ENCODE data around the gene HOXA4. TPM values are rescaled to one million over a fixed set of nuclear protein-coding genes. Genes with fewer than 3 reads are reported as not detected.

The HOXA4 gene
- total and polyA plus RNA-seq, 2 experiments from 2014 or later, result not detected

DNA sequence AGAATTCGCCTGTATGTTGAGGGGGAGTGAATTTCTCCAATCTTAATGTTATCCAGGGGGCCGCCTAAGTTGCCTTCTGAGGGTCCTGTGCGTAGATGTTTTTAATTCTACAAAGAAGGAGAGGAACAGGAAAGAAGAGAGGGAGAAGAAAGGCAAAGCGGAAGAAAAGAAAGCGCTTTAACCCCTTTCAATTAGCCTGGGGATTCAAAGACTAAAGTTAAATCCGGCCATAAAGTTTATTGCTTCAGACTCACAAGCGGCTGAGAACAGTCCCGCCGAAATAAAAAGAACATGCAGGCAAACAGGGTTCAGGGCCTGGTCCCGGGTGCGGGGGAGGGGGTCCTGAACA, 8.4 kb upstream of the HOXA4 start:
- DNase-seq (ENCODE audit: low spot score) (peak; percentile 24), ATAC-seq (no peak)
- Histone ChIP-seq H3K27me3 (ENCODE audit: insufficient read depth) (peaks cover 100% of the 10 kb centered on the region), H3K4me3 (peak overlapping the region; percentile 51), H3K36me3 (ENCODE audit: insufficient read depth) (no peaks in the 10 kb centered on the region), H3K9me2 (ENCODE audit: insufficient read depth) (no peaks in the 10 kb centered on the region), H3K27ac (ENCODE audit: low read depth) (no peak overlapping the region), H3K79me2 (replicated peaks; ENCODE audit: insufficient read depth) (no peaks in the 10 kb centered on the region), H3F3A (replicated peaks; ENCODE audit: low read depth) (peaks cover 49% of the 10 kb centered on the region), H4K20me1 (replicated peaks; ENCODE audit: insufficient read depth) (peaks cover 50% of the 10 kb centered on the region), H2AFZ (no peak overlapping the region), H3K4me1 (ENCODE audit: insufficient read depth) (peaks cover 31% of the 10 kb centered on the region), H3K4me2 (peak overlapping the region; percentile 77)
- Mint-ChIP-seq H3K9me3 (peaks cover 8% of the 10 kb centered on the region; the same call in 2 of the 3 replicates), H3K4me3 (peak overlapping the region; percentile 18; the same call in 1 of the 3 replicates), H3K27me3 (ENCODE audit: insufficient read depth, low read depth, poor library complexity) (peaks cover 100% of the 10 kb centered on the region), H3K27ac (no peak overlapping the region), H3K36me3 (ENCODE audit: low read depth) (no peaks in the 10 kb centered on the region; the same call in 2 of the 3 replicates), H3K4me1 (peaks cover 21% of the 10 kb centered on the region)
- TF ChIP-seq POLR2AphosphoS5 (IDR thresholded peaks at IDR 0.05; ENCODE audit: low read depth) (no peak), EZH2 (IDR thresholded peaks at IDR 0.05; ENCODE audit: low read depth, unreplicated experiment) (peak; percentile 95)

DNA sequence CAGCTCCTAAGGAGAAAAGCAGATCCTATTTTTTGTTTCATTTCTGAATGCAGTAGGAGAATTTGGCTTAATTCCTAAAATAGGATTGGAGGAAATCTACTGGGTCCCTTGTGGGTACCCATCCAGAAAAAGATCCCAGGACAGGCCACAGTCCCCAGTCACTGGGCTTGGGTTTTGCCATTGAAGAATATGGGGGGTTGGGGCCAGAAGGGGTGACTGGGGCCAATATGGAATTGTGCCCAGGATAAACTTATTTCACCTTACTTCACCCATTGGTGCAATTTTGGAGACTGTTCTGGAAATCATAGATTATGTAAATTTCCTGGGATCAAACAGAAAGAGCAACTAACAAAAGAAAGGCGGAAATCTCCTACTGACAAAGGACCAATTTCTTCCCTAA, 7.9 kb upstream of the HOXA4 start:
- H3K4me2 ChIP-seq, result no peak overlapping the region
- TF ChIP-seq, protein P1, sequence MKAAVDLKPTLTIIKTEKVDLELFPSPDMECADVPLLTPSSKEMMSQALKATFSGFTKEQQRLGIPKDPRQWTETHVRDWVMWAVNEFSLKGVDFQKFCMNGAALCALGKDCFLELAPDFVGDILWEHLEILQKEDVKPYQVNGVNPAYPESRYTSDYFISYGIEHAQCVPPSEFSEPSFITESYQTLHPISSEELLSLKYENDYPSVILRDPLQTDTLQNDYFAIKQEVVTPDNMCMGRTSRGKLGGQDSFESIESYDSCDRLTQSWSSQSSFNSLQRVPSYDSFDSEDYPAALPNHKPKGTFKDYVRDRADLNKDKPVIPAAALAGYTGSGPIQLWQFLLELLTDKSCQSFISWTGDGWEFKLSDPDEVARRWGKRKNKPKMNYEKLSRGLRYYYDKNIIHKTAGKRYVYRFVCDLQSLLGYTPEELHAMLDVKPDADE (IDR thresholded peaks at IDR 0.05), result no peak
- TF ChIP-seq EZH2 (IDR thresholded peaks at IDR 0.05; ENCODE audit: low read depth, unreplicated experiment), result no peak
- no peak for TF ChIP-seq EZH2phosphoT487 (IDR thresholded peaks at IDR 0.05; ENCODE audit: unreplicated experiment)
- no peak for TF ChIP-seq CREB1 (CRISPR knock-in tag; IDR thresholded peaks at IDR 0.05; ENCODE audit: low read depth)
- no peak for TF ChIP-seq JUNB (IDR thresholded peaks at IDR 0.05; ENCODE audit: unreplicated experiment)
- TF ChIP-seq, protein P2, sequence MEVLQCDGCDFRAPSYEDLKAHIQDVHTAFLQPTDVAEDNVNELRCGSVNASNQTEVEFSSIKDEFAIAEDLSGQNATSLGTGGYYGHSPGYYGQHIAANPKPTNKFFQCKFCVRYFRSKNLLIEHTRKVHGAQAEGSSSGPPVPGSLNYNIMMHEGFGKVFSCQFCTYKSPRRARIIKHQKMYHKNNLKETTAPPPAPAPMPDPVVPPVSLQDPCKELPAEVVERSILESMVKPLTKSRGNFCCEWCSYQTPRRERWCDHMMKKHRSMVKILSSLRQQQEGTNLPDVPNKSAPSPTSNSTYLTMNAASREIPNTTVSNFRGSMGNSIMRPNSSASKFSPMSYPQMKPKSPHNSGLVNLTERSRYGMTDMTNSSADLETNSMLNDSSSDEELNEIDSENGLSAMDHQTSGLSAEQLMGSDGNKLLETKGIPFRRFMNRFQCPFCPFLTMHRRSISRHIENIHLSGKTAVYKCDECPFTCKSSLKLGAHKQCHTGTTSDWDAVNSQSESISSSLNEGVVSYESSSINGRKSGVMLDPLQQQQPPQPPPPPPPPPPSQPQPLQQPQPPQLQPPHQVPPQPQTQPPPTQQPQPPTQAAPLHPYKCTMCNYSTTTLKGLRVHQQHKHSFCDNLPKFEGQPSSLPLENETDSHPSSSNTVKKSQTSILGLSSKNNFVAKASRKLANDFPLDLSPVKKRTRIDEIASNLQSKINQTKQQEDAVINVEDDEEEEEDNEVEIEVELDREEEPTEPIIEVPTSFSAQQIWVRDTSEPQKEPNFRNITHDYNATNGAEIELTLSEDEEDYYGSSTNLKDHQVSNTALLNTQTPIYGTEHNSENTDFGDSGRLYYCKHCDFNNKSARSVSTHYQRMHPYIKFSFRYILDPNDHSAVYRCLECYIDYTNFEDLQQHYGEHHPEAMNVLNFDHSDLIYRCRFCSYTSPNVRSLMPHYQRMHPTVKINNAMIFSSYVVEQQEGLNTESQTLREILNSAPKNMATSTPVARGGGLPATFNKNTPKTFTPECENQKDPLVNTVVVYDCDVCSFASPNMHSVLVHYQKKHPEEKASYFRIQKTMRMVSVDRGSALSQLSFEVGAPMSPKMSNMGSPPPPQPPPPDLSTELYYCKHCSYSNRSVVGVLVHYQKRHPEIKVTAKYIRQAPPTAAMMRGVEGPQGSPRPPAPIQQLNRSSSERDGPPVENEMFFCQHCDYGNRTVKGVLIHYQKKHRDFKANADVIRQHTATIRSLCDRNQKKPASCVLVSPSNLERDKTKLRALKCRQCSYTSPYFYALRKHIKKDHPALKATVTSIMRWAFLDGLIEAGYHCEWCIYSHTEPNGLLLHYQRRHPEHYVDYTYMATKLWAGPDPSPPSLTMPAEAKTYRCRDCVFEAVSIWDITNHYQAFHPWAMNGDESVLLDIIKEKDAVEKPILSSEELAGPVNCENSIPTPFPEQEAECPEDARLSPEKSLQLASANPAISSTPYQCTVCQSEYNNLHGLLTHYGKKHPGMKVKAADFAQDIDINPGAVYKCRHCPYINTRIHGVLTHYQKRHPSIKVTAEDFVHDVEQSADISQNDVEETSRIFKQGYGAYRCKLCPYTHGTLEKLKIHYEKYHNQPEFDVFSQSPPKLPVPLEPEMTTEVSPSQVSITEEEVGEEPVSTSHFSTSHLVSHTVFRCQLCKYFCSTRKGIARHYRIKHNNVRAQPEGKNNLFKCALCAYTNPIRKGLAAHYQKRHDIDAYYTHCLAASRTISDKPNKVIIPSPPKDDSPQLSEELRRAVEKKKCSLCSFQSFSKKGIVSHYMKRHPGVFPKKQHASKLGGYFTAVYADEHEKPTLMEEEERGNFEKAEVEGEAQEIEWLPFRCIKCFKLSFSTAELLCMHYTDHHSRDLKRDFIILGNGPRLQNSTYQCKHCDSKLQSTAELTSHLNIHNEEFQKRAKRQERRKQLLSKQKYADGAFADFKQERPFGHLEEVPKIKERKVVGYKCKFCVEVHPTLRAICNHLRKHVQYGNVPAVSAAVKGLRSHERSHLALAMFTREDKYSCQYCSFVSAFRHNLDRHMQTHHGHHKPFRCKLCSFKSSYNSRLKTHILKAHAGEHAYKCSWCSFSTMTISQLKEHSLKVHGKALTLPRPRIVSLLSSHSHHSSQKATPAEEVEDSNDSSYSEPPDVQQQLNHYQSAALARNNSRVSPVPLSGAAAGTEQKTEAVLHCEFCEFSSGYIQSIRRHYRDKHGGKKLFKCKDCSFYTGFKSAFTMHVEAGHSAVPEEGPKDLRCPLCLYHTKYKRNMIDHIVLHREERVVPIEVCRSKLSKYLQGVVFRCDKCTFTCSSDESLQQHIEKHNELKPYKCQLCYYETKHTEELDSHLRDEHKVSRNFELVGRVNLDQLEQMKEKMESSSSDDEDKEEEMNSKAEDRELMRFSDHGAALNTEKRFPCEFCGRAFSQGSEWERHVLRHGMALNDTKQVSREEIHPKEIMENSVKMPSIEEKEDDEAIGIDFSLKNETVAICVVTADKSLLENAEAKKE (CRISPR knock-in tag; IDR thresholded peaks at IDR 0.05), result no peak
- no peak for TF ChIP-seq POLR2AphosphoS5 (IDR thresholded peaks at IDR 0.05; ENCODE audit: low read depth)
- TF ChIP-seq, protein P3, sequence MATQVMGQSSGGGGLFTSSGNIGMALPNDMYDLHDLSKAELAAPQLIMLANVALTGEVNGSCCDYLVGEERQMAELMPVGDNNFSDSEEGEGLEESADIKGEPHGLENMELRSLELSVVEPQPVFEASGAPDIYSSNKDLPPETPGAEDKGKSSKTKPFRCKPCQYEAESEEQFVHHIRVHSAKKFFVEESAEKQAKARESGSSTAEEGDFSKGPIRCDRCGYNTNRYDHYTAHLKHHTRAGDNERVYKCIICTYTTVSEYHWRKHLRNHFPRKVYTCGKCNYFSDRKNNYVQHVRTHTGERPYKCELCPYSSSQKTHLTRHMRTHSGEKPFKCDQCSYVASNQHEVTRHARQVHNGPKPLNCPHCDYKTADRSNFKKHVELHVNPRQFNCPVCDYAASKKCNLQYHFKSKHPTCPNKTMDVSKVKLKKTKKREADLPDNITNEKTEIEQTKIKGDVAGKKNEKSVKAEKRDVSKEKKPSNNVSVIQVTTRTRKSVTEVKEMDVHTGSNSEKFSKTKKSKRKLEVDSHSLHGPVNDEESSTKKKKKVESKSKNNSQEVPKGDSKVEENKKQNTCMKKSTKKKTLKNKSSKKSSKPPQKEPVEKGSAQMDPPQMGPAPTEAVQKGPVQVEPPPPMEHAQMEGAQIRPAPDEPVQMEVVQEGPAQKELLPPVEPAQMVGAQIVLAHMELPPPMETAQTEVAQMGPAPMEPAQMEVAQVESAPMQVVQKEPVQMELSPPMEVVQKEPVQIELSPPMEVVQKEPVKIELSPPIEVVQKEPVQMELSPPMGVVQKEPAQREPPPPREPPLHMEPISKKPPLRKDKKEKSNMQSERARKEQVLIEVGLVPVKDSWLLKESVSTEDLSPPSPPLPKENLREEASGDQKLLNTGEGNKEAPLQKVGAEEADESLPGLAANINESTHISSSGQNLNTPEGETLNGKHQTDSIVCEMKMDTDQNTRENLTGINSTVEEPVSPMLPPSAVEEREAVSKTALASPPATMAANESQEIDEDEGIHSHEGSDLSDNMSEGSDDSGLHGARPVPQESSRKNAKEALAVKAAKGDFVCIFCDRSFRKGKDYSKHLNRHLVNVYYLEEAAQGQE (IDR thresholded peaks at IDR 0.05; ENCODE audit: unreplicated experiment), result no peak
- TF ChIP-seq, protein P4, sequence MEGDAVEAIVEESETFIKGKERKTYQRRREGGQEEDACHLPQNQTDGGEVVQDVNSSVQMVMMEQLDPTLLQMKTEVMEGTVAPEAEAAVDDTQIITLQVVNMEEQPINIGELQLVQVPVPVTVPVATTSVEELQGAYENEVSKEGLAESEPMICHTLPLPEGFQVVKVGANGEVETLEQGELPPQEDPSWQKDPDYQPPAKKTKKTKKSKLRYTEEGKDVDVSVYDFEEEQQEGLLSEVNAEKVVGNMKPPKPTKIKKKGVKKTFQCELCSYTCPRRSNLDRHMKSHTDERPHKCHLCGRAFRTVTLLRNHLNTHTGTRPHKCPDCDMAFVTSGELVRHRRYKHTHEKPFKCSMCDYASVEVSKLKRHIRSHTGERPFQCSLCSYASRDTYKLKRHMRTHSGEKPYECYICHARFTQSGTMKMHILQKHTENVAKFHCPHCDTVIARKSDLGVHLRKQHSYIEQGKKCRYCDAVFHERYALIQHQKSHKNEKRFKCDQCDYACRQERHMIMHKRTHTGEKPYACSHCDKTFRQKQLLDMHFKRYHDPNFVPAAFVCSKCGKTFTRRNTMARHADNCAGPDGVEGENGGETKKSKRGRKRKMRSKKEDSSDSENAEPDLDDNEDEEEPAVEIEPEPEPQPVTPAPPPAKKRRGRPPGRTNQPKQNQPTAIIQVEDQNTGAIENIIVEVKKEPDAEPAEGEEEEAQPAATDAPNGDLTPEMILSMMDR (conservative IDR thresholded peaks at IDR 0.05; ENCODE audit: low read depth in 2 of 2), result no peak

More for the DNA sequence above, 7.9 kb upstream of the HOXA4 start:
- Histone ChIP-seq H3K36me3 (ENCODE audit: insufficient read depth) (no peaks in the 10 kb centered on the region), H3K27me3 (ENCODE audit: insufficient read depth) (peaks cover 100% of the 10 kb centered on the region), H3F3A (replicated peaks; ENCODE audit: low read depth) (peaks cover 53% of the 10 kb centered on the region), H3K4me3 (no peak overlapping the region), H3K79me2 (replicated peaks; ENCODE audit: insufficient read depth) (no peaks in the 10 kb centered on the region), H2AFZ (no peak overlapping the region), H3K4me1 (ENCODE audit: insufficient read depth) (peaks cover 31% of the 10 kb centered on the region), H3K27ac (ENCODE audit: low read depth) (no peak overlapping the region), H3K9me2 (ENCODE audit: insufficient read depth) (no peaks in the 10 kb centered on the region), H4K20me1 (replicated peaks; ENCODE audit: insufficient read depth) (peaks cover 55% of the 10 kb centered on the region)
- ATAC-seq (no peak), DNase-seq (ENCODE audit: low spot score) (peak; percentile 10)
- Mint-ChIP-seq H3K27ac (no peak overlapping the region), H3K9me3 (peaks cover 8% of the 10 kb centered on the region; the same call in 2 of the 3 replicates), H3K27me3 (ENCODE audit: insufficient read depth, low read depth, poor library complexity) (peaks cover 100% of the 10 kb centered on the region), H3K4me1 (peaks cover 19% of the 10 kb centered on the region), H3K4me3 (no peak overlapping the region), H3K36me3 (ENCODE audit: low read depth) (no peaks in the 10 kb centered on the region; the same call in 2 of the 3 replicates)

Data from GM23338 (cell line).